ENCODE results near the gene CEP295NL.
"Not testable (repeated sequence)": the region's sequence is repeated elsewhere in the genome, so short reads cannot be mapped to it uniquely, and the experiment has no call there.

The CEP295NL gene

DNA sequence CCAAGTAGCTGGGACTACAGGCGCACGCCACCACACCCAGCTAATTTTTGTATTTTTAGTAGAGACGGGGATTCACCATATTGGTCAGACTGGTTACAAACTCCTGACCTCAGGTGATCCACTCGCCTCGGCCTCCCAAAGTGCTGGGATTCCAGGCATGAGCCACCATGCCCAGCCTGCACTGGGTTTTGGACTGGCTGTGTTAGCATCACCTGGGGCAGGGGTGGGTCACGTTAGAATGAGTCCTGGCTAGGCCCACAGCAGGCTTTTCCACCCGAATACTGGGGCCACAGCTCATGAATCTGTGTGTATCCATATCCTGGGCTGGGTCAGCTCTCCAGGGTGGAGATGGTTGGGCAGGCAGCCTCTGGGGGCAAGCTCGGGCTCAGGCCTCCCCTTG lies 770 bp downstream of the CEP295NL start:
- not testable (repeated sequence) for DNase-seq

DNA sequence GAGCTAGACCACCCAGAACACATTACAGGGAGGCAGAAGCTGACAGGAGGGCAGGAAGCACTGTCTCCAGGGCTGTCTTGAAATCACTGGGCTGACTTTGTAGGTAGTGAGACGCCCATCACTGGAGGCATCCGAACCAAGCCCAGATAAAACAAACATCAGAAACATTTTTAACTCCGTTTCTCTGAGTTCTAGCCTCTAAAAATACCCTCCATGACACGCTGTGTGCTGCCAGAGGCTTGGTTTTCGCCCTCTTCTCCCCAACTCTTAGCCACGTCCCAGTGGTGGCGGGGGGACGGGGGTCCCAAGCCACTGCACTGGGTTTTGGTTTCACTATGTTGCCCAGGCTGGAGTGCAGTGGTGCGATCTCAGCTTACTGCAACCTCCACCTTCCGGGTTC lies 1.2 kb downstream of the CEP295NL start:
- DNase-seq: no peak

DNA sequence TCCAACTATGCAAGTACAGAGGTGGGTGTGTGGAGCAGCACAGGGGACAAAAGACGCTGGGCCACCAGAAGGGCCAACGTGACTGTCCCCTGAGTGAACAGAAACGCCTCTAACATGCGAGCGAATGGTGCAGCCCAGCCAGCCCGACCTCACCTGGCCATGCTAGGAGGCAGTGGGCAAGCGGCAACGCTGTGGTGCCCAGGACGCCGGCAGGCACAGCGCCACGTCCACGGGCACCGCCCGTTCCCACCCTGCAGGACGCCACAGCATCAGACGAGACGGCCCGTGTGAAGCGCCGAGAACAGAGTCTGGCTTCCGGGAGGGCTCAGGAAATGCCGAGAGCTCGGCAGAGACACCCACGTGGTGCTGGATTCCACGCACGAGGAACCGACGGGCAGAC lies 2.2 kb downstream of the CEP295NL start:
- no peak for DNase-seq

DNA sequence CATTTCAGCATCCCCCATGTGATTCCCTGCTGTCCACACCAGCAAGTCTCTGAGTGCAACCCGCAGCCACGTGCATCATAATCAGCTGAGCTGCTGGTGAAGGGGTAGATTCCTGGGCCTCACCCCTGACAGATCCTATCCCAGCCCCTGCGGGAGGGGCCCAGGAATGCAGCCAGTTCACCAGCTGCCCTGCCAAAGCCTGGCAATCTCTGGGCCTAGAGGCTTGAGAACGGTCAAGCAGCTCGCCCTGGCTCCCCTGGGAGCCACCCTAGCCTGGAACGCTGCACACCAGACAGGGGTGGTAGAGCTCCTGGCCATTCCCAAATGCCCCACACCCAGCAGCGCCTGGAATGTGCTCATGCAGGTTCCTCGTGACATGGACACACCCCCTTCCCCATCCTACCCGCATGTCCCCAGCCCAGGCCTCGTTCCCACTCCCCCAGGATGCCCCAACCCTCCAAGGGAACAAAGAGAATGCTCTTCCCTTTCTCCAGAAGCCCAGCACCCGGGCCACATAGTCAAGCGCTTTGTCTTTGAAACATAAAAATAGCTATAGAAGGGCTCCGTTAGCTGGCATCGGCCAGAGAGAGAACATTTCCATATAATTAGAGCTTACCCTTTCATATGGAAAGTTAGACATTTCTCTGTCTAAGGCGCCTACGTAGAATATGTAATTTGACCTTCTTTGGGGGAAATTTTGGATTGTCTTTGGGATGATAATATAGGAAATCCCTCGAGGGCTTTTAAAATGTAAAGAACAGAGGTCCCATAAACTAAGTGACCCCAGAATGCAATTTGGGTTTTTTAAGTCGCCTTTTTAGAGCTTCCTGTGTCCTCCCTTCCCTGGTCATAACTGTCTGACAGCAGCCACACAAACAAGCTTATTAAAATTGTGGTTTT lies 3.4 kb downstream of the CEP295NL start:
- DNase-seq: no peak

DNA sequence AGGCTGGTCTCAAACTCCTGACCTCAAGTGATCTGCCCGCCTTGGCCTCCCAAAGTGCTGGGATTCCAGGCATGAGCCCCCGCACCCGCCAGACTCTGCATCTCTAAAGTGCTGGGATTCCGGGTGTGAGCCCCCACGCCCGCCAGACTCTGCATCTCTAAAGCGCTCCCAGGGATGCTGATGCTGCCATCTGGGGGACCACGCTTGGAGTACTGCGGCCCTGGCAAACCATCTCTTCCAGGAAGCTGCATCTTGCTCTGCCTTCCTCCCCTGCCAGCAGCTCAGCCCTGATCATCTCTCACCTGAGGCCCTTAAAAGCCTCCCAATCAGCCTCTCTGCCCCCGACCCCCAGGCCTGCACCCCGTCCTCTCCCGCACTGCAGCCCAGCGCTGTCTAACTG lies 4.1 kb downstream of the CEP295NL start:
- DNase-seq: no peak

DNA sequence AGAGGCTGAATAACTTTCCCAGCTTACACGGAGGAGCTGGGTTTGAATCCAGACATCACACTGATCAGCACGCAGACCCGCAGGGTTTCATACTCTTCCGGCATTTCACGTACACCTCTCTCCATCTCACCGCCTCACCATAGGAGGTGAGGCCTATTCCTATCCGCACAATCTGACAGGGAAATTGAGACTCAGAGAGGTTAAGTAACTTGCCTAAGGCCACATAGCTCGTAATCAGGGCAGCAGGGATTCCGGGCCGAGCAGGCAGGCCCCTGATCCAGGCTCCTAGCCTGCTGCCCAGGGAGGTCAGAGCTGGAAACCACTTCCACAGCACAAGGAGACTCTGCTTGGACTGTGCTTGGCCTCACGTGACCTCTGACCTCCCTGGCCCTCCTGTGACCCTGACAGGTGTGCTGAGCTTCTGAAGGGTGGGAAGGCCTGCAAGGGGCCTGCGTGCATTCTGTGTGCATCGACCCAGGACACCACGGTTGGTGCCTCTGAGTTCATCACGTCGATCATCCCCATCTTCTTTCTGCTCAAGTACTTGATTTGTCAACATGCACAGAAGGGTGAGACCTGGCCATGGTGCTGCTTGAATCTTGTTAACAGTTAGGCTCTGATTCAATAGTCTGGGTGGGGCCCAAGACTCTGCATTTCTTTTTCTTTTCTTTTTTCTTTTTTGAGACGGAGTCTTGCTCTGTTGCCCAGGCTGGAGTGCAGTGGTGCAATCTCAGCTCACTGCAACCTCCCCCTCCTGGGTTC lies 4.7 kb downstream of the CEP295NL start:
- DNase-seq: no peak

DNA sequence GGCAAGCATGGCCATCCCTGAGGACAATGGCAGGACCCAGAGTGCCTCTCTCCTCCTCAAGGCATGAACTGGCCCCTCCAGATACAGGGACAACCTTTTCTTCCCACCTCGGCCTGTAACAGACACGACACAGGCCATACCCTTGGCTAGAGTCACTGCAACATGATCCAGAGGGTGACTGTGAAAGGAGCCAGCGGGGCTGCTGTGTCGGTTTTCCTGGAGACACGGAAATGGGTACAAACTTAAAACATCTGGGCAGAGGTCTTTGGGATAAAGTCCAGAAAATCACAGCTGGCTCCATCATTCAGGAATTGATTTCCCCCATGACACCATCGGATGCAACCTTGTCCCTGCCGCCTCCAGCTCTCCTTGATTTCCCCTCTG lies 5.3 kb downstream of the CEP295NL start:
- DNase-seq: no peak

DNA sequence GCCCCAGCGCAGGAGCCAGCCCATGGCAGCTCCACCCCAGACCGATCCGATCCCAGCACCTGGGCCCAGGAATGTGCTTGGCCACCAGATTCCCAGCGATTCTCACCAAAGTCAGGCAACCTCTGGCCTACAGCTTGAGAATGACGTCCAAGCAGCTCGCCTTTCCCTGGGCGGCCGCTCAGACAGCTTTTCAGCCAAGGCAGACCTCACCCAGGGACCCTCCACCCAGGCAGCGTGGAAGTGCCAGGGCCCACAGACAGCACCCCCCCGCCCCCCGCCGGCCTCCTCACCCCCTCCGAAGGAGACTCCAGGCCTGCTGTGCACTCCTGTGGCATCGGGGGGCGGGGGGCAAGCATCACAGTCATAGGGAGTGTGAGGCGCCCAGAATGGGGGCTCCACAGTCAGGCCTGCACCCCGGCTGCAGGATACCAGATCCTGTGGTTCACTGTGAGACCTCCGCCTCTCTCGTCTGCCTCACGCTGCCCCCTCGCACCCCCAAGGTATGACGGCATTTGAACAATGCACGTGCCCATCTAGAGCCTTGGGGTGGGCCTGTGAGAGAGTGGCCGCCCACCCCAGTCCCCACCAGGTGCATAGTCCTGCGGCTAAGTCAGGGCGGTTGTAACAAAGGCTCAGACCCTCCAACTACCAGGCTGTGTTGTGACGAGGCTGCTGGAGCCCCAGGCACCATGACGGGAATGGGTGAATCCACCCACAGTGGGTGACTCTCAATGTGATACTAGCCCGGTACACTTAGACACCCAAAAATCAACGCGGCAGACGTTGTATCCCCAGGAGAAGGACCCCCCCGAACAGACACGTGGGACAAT lies 6.0 kb downstream of the CEP295NL start:
- DNase-seq: no peak

DNA sequence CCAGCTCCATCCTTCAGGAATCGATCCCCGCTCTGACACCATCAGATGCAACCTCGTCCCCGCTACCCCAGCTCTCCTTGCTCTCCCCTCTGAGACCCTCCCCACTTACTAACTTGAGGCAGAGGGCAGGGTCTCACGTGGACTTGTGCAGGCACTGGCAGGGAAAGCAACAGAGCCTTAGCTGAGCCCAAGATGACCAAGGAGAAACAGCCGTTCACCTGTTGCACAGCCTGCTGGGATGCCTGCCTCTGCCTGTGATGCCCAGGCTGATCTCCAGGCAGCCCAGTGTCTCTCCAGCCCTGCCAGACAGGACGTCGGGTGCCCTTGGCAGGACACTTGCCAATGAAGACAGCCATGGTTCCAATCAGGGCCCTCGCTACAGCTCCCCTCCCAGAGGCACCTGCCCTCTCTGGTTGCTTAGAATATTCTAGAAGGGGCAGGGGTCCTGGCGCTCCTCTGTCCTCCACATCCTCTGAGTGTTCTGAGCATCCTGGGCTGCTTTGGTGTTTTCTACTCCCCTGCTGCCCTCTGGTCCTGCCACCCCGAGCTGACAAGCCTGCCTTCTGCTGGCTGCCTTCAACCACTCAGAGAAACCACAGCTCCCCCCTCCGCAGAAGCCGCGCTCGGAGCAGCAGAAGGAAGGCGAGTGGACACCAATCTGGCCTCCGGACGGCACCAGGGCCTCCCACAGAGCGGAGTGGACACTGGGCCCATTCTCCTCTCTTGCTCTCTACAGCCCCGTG lies 6.7 kb downstream of the CEP295NL start:
- DNase-seq: no peak

DNA sequence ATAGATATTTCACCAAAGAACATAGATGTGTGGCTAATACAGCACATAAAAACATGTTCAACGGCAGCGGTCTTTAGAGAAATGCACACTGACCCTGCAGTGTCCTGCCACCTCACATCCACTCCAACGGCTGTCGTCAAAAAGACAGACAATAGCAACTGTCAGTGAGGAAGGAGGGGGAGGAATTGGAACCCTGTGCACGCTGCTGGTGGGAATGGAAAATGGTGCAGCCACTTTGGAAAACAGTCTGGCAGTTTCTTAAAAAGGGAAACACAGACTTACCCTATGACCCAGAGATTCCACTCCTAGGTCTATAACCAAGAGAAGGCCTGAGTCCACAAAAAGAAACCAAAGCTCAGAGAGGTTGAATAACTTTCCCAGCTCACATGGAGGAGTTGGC lies 7.7 kb downstream of the CEP295NL start:
- no peak for DNase-seq

DNA sequence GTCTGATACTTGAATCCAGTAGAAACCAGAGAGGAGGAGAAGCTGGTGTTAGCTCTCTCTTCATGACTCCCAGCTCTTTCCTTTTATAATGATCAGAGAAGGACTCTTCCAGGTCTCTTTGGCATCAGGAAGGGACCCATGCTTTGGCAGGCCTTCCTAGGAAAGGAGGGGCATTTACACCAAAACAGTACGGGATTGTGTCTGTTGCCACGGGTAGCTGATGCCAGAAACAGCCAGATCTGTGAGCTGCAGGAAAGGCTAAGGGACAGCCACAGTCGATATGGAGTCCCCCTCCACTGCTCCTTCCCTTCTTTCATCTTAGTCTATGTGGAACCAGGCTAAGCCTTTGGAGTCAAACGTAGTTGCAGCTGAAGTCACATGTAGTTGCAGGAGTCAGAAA lies 9.3 kb downstream of the CEP295NL start:
- no peak for DNase-seq

DNA sequence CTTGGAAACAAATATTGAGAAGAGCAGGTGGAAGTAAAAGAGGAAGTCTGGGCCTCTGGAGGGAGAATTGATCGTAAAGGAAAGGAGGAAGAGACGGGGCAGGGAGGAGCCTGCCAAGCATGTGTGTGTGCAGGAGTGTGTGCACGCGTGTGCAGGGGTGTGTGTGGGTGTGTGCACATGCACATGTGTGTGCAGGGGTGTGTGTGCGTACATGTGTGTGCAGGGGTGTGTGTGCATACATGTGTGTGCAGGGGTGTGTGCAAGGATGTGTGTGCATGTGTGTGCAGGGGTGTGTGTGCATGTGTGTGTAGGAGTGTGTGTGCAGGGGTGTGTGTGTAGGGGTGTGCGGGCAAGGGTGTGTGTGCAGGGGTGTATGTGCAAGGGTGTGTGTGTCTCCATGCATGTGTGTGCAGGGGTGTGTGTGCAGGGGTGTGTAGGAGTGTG lies 10.0 kb downstream of the CEP295NL start:
- DNase-seq: no peak

DNA sequence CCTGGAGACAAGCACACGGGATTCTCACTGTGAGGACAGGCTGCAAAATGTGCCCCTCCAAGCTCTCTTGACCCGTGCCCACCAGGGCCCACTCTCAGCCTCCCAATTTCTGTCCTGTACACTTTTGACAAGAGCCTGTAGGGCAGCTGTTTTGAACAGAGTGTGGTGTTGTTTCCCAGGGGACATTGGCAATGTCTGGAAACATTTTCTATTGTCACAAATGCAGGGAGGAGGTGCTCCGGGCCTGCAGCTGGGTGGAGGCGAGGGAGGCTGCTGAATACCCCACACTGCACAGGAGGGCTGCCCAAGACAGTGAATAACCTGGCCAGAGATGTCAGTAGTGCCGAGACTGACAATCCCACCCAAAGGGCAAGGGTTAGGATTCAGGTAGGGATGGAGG lies 10.5 kb downstream of the CEP295NL start:
- no peak for DNase-seq

DNA sequence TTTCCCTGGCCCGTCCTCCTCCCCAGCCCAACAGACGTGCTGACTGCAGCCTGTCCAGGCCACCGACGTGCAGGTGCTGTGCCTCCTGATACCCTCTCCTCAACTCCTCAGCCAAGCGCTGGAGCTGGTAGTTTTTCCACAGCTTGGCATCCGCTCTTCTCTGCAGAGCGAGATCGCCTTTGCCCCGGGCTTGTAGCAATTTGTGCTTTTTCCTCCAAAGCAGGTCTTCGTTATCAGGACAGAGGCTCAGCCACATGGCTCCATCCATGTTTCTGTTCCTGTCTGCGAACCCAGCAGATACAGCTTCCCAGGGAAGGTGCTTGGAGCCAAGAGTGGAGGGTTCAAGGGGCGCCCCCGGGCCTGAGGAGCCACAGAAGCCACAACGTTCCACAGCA lies 10.9 kb downstream of the CEP295NL start:
- no peak for DNase-seq

DNA sequence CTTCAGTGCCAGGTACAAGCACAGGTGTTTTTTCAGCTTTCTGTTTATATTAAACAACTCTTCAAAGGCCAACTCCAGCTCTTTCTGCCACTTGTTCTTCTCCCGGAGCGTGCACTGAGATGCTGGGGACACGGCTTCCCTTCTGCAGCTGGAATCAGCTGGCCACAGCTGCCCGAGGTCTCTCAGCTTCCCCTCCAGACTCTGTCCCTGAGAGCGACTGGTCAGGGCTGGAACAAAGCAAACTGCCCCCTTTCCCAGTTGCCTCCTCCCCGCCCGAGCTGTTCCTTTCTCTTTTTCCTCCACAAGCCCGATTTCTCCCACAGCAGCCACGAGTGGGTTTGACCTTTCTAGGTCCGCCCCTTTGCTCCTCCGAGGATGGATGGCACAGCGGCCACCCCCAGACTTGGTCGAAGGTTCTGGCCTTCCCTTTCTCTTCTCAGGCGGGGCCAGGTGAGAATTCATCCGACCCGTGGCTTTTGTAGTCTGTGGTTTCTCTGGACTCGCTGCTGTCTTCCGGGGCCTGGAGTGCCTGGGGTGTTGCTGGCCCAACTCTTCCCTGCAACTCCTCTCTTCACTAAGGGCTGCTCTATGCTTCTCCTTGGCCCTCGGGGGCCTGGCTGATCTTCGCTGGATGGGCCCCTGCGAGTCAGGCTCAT lies 11.5 kb downstream of the CEP295NL start:
- DNase-seq: no peak

DNA sequence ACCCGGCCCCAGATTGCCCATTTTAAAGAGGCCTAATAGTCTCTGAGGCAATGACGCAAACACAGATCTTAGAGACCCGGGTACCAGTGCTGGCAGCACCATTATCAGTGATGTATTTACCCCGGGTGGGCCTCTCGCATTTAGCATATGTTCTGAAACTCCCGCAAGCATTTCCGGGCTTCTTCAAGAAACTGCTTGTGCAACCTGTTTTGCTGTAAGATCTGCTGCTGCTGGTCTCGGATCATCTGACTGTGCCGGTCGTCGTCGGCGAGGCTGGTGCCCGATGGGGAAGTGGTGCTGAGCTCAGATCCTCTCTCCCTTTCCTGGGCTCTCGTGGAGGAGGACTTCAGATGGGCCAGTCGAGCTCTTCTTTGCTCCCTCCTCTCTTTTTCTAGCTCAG lies 12.5 kb downstream of the CEP295NL start:
- peak in 1 of 4 experiments; percentile 39 for DNase-seq

DNA sequence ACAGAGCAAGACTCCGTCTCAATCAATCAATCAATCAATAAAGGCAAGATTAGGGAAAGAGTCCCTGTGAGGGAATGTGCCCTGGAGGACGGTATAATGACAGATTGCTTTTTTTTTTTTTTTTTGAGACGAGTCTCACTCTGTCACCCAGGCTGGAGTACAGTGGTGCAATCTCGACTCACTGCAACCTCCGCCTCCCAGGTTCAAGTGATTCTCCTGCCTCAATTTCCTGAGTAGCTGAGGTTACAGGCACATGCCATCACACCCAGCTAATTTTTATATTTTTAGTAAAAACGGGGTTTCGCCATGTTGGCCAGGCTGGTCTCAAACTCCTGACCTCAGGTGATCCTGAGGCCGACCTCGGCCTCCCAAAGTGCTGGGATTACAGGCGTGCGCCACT lies 12.9 kb downstream of the CEP295NL start:
- not testable (repeated sequence) for DNase-seq

DNA sequence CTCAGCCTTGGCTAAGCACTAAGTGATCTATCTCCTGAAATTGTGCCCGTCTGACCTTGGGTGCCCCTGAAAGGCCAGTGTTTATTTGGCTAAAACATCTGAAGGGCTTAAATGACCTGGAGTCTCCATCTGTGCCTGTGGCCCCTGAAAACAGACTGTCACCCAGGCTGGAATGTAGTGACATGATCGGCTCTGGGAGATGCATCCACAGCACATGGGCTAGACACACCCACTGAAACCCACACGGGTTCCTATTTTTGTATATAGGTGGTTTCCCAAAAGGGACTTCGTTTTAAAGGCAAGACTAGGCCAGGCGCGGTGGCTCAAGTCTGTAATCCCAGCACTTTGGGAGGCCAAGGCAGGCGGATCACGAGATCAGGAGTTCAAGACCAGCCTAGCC lies 13.5 kb downstream of the CEP295NL start:
- no peak for DNase-seq

DNA sequence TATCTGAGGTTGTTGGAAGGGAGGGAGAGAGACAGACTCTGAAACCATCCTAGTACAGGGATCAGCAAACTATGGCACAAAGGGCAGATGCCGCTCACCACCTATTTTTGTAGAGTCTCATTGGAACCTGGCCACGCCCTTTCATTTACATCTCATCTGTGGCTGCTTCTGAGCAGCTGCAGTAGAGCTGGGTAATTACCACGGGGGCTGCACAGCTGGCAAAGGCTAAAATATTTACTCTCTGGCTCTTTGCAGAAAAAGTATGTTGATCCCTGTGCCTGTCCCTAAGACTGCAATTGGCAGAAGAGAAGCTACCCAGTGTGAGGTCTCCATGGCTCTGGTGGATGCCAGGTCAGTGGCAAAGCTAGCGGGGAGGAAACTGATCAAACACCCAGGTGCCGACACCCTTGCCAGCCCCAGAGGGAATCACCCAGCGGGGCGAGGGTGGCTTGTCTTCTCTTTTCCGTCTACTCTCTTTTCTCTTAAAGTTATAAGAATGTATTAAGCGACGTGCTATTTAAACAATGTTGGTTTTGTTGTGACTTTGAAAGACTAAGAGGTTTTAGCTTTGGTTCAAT lies 14.0 kb downstream of the CEP295NL start:
- DNase-seq: no peak

DNA sequence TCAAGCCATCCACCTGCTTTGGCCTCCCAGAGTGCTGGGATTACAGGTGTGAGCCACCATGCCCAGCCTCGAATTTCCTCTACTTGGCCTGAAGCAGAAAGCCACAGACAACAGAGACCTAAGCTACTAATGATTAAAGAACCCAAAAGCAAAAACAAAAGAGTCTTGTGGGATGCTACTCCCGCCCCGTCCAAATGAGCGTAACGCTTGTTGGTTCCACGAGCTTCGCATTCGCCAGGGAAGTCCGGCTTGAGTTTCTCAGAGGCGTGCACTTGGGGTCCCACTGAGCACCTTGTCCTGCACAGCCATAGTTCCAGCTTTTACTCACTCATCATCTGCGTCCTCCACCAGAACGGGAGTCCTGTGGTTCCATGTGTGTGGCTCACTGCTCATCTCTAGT lies 16.0 kb downstream of the CEP295NL start:
- DNase-seq: no peak

DNA sequence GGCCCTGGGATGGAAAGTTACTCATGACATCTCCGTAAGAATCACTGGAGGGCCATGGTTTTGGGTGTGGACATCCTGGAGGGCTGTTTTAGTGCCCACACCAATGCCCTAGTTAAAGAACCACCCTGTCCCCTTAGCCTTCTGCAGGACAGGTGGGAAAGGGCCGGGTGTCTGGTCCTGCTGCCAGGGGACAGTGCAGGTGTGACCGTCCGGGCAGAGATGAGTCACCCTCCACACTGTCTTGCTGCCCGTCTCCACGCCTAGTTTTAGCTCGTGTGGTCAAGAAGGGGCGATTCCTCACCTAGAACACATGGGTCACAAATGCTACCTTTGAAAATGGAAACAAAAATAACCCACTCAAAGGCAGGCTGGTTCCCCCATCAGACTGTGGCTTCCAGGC lies 17.0 kb downstream of the CEP295NL start:
- DNase-seq: no peak

Data from activated naive CD4-positive, alpha-beta T cell (primary cell).